ENCODE data around the gene M1AP. TPM values are rescaled to one million over a fixed set of nuclear protein-coding genes. Genes with fewer than 3 reads are reported as not detected.

The M1AP gene
- total RNA-seq, 1 donor from 2014 or later, result not detected

DNA sequence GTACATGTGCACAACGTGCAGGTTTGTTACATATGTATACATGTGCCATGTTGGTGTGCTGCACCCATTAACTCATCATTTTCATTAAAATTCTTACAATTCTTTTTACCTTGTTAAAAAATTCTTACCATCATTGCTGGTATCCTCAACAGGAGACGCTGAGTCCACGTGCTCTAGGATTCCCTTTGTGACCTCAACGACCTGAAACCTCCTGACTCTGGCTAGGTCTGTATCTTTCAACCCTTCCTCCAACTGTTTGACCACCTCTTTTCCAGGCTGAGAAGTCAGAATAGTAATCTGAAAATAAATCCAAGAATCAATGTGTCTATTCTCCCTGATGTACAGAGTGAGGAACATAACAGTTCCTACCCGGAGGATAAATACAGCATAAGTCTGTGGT, 41.2 kb downstream of the M1AP start:
- ATAC-seq (no peak), DNase-seq (ENCODE audit: missing footprints) (no peak)
- intact Hi-C loops (cut with DNase I), result no loop called here

DNA sequence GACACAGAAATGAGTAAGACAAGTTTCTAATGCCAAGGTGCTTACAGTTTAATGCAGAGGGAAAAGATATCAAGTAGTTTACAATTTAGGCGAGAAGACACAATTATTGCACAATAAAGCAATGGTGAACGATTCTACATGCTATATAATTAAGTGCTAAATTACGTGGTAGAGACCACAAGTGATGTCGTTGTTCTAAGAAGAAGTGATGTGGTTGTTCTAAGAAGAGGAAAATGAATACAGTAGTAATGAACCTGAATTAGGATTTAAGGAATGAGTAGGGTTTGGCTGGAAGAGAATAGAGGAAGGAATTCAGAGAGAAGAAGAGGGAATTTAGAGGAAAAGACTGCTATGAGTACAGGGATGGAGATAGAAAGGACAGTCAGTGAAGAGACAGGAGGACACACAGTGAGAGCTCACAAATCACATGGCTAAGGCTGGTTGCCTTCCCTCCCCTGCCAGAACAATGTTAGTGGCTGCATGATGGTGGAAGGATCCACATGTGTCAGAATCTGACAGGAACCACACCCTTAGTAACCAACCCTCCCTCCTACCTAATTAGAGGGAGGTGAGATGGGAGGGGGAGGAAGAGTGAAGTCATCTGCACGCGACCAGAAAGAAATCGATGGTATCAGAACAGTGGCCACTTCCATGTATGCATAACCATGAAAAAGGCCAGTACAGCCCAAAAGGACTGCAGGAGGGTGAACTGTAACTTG, 44.7 kb downstream of the M1AP start:
- intact Hi-C loops (cut with DNase I), result no loop called here
- no peak for DNase-seq (ENCODE audit: missing footprints)
- ATAC-seq, result no peak

DNA sequence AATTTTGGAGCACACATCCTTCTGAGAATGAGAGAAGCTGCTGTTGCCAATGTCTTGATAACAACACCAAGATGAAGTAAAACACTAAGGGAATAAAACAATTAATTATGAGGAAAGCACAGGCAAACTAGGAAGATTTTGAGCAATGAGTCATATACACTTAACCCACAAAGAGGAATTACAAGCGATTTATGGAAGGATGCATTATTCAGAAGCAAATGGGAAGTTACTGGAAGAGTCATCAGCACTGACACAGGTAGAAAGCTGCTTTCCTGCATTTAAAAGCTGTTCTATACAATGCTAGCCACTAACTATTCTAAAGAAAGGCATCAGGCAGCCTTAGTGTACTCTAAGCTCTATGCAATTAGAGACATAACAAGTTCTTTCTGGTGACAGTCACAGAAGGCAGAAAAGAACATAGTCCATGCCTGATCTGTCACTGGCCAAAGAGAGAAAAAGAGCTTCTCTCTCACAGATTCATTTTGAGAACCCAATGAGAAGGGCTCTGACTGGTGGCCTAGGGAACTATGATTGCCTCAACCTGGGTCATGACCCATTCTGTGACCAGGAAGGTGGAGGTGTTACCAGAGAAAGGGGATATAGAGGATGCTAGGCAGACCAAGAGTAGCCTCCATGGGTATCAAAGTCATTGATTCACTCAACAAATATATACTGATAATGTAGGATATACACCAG, 45.4 kb downstream of the M1AP start:
- ATAC-seq, result no peak
- DNase-seq (ENCODE audit: missing footprints), result no peak
- intact Hi-C loops (cut with DNase I), result no loop called here

DNA sequence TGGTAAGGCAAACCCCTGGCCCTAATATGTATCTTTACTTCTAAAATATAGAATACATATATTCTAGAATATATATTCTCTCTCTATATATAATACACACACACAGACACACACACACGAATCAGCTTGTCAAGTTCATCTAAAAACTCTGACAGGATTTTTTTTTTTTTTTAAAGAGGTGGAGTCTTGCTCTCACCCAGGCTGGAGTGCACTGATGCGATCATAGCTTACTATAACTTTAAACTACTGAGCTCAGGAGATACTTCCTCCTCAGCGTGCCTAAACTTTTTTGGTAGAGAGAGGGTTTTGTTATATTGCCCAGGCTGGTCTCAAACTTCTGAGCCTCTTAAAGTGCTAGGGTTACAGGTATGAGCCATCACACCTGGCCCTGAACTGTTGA, 48.5 kb downstream of the M1AP start:
- no peak for ATAC-seq
- intact Hi-C loops (cut with DNase I), result no loop called here
- DNase-seq (ENCODE audit: missing footprints), result no peak

DNA sequence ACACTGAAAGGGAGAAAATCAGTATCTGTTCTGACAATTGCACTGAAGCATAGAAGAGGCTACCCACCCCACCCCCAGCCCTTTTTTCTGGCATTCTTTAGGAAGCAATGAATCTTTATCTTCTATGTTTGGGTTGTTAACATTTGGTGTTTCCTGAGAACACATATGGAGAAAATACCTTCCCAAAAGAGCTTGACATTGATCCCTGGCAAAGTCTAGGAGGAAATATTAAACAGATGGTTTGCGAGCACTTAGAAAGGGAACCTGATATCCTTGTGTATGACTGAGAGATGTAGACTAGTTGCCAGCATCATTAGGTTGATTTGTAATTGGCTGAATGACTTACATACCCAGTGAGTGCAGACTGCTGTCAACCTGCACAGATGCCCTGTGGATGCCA, 50.7 kb downstream of the M1AP start:
- intact Hi-C loops (cut with DNase I), result no loop called here
- ATAC-seq, result no peak
- DNase-seq (ENCODE audit: missing footprints), result no peak

DNA sequence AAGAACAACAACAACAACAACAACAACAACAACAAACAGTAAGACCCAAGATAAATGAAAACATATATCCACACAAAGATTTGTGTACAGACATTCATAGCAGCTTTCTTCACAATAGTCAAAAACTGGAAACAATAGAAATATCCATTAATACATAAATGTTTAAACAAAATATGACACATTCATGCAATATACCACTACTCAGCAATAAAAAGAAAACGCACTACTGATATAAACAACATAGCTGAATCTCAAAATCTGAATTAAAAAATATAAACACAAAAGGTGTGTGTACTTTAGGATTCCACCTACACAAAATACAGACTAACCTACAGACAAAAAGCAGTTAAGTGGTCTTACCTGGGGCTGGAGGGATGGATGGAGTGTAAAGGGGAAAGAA, 51.5 kb downstream of the M1AP start:
- no peak for ATAC-seq
- no peak for DNase-seq (ENCODE audit: missing footprints)
- intact Hi-C loops (cut with DNase I), result no loop called here

DNA sequence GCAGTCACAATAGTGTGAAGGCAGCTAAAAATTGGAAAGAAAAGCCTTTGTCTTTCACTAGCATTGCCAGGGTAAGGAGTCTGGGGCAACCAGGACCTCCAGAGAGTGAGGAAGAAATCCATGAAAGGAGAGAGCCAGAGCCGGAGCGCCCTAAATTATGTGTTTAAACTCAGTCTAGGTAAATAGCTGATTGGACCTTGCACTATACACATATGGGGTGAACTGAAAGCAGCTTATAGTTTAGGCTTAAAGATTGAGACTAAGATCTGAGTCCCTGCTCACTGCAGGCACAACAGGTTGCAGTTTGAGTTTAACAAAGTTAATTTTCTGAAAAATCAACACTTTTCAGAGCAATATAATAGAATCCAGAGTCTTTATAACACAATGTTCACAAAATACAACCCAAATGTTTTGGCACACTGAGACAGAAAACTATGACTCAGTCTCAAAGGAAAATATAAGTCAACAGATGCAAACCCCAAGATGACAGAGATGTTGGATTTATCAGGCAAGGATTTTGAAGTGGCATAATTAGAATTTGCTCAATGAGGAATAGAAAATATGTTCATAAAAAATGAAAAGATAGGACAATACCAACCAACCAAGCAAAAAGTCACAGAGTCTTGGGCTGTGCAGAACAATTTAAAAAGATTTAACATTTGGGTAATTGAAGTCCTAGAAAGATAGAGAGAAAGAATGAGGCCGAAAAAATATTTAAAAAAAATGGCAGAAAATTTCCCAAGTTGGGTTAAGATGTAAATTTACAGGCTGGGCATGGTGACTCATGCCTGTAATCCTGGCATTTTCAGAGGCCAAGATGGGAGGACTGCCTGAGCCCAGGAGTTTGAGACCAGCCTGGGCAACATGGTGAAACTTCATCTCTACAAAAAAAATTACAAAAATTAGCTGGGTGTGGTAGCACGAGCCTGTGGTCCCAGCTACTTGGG, 54.0 kb downstream of the M1AP start:
- DNase-seq (ENCODE audit: missing footprints), result no peak
- ATAC-seq, result no peak
- intact Hi-C loops (cut with DNase I), result no loop called here

DNA sequence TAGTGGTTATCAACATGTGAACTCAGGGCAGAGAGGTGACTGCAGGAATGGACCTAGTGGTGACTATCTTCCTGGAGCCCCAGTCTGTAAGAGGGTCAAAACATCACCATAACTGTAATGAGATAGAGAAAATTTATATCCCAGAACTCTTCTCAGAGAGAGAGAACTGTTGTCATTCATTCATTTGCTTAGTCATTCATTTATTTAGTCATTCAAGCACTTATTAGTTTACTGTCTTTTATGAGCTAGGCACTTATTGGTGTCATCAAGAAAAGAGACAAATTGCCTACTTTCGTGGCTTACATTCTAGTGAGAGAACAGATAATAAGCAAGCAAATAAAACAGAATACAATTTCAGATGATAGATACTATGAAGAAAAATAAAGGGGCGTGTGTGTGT, 59.5 kb downstream of the M1AP start:
- DNase-seq (ENCODE audit: missing footprints) (no peak), ATAC-seq (no peak)
- intact Hi-C loops (cut with DNase I), result loop anchor here (5.0 kb wide), 2 partner anchors 86 to 256 kb away; no protein-coding TSS in a partner anchor

DNA sequence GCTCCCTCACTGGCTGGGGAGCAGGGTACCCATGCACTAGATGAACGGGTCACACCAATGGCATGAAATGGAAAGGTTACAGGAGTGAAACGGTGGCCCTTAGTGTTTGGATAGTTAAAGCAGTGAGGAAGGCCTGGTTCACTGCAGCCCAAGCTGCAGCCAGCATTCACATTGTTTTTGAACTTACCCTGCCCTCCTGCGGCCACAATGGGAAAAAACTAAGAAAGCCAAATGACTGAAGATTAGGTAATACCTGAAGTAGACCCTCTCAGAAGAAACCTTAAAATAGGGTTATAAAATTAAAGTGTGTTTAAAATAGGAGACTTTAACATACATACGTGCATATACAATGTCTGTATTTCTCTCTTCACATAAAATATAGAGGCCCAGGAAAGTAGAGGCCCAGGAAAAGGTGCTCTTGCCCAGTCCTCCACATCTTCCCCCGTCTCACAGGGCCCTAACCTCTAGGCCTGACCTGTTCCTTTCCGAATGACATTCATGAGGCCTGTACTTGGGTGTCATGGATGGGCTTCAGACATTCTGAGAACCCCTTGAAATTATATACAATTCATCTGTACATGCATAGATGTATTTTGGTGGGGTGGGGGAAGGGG, 60.4 kb downstream of the M1AP start:
- peak; percentile 87 for ATAC-seq
- DNase-seq (ENCODE audit: missing footprints), result peak; percentile 64
- intact Hi-C loops (cut with DNase I), result loop anchor here (1.0 to 5.0 kb wide), 3 partner anchors 85 to 255 kb away; partner anchors contain the start of gene TTC31

DNA sequence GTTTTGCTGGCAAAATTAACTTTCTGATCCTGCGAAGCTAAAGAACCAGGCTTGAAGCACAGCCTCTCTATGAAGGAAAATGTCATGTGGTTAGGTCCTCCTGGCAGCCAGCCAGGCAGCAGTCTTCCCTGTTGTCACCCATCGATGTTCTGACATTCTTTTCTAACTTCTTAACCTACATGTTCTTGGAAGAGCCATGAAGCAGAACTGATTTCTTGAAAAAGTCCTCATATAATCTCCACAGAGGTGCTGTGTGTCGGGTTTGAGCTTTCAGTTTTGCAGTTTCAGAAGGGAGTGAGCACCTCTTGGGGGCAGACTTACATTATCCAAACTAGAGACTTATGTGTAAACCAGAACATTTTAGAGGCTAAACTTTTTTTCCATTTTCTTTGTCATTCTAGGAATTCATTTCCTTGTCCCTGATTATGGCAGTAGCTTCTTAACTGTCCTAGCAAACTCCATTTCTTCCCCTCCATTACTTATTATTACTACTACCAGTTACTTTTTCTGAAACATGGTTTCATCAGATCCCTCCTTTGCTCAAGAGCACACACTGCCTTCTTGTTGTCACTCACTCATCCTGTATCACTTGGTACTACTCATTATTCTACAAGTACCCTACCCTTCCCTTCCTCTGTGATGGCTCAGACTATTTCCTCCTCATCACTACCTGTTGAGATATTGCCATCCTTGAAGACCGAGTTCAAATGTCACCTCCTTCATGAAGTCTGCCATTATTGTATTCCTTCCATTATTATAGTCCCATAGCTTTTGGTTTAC, 62.5 kb downstream of the M1AP start:
- peak; percentile 70 for DNase-seq (ENCODE audit: missing footprints)

DNA sequence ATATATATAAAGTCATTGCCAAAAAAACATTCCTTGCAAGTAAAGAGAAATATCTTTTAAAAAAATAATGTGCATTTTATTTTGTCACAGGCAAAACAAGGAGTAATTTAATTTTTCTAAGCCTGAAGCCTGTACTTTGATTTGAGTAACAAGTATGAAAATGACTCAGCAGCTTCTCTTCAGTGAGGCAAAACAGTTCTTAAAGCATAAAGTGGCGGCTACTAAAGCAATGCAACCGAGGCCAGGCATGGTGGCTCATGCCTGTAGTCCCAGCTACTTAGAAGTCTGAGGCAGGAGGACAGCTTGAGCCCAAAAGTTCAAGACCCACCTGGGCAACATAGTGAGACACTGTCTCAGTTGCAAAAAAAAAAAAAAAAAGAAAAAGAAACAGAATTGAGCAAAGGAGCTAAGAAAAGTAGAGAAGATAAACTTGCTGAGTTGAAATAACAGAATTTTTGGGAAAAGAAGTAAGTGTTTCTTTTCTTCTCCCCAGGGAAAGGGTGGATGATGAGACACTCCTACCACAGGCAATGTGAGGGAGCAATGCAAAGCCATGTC, 64.0 kb downstream of the M1AP start:
- intact Hi-C loops (cut with DNase I), result no loop called here
- DNase-seq (ENCODE audit: missing footprints) (no peak), ATAC-seq (no peak)

More for the DNA sequence above, 62.5 kb downstream of the M1AP start:
- intact Hi-C loops (cut with DNase I), result loop anchor here (5.0 kb wide), 2 partner anchors 83 to 253 kb away; no protein-coding TSS in a partner anchor
- no peak for ATAC-seq

DNA sequence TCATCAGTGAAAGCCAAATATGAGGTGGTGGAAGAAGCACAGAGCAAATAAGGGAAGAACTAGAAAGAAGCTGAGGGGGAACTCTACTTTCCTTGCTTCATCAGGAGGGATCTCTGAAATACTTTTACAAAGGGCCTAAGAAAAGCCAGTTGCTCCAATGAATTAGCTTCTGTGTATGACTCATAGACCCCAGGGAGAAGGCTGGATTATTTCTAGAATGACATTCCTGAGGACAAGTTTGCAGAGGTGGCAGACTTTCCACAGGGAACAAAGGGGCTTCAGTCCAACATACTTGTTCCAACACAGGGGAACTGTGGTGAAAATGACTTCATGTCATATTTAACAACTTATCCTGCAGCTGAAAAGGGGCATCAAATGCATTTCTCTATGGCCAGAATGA, 64.6 kb downstream of the M1AP start:
- DNase-seq (ENCODE audit: missing footprints) (no peak), ATAC-seq (no peak)
- intact Hi-C loops (cut with DNase I), result no loop called here

DNA sequence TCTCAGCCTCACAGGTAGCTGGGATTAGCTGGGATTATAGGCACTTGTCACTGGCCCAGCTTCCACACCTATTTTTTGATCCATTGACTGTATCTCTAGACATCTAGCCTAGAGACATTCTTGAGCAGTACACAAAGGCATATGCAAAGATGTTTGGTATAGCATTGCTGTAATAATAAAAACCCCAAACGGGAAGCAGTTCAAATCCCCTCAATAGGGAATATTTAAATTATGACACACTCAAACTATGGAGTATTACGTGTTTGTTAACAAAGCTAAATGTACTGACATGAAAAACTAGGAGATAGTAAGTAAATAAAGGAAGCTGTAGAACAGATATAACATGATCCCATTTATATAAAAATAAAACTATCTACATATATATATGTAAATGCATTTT, 65.9 kb downstream of the M1AP start:
- no peak for DNase-seq (ENCODE audit: missing footprints)
- intact Hi-C loops (cut with DNase I), result no loop called here
- ATAC-seq, result no peak

DNA sequence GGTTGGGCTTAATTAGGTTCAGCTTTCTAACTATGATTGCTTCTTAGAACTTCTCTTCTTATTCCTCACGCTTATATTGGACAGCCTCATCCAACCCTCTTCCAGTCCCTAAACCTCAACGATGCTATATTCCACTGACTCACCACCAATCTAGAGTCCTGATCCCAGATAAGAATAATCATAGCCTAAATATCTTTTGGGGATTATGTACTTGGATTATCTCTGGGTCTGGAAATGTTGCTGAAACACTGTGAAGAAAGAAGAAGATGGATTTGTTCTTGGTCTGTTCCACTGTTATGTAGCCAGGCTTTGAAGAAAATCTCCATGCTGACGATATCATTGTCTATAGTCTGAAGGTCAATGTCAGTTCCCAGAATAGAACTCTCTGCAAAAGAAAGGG, 66.7 kb downstream of the M1AP start:
- ATAC-seq (no peak), DNase-seq (ENCODE audit: missing footprints) (no peak)
- intact Hi-C loops (cut with DNase I), result no loop called here

DNA sequence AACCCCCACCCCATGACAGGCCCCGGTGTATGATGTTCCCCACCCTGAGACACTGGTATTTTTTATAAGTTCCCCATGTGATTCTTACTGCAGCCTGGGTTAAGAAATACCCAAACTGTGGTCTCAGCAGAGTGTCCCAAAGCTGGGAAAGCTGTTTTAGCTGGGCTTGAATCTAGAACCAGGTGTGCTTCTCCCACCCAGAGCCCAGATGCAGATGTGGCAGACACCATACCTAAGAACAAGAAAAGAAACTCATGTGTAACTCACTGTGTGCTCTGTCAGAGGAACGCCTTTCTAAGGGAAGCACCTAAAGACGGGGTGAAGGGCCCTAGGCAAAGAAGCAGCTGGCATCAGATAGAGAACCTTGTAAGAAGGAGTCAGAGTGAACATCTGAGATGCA, 69.7 kb downstream of the M1AP start:
- ATAC-seq, result no peak
- DNase-seq (ENCODE audit: missing footprints), result no peak
- intact Hi-C loops (cut with DNase I), result no loop called here

DNA sequence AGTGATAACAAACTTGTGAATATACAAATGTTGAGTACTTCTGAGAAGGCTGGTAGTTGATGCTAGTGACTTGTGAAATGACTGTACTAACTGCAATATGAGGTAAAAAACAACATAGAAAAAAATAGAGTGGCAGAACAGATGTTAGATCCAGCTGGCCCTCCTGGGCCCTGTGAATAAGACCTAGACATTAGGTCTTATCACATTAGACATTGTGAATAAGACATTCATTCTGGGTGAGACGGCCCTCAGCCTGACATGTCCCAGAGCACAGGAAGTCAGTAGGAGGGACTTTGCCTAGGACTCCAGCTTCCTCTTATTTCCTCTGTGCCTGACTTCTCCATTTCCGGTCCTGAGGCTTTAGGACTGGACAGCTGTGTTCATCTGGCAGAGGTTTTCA, 70.7 kb downstream of the M1AP start:
- intact Hi-C loops (cut with DNase I), result no loop called here
- DNase-seq (ENCODE audit: missing footprints), result no peak
- peak; percentile 69 for ATAC-seq

DNA sequence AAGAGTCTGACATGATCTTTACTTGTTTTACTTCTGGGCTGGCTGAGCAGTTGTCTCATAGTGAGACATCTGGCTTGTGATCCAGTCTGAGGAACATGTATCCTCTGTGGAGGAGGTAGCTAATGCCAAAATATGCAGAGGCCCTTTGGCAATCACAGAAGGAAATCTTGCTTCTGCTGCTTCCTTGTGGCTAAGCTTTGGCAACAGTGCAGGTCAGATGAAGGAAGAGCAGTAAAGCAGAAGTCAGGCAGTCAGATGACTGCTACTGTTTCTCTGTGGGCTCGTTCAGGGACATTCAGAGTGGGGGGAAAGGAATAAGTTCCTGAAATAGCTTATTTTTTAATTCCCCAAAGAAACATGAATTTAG, 71.3 kb downstream of the M1AP start:
- intact Hi-C loops (cut with DNase I), result no loop called here
- DNase-seq (ENCODE audit: missing footprints), result no peak
- ATAC-seq, result peak; percentile 85

DNA sequence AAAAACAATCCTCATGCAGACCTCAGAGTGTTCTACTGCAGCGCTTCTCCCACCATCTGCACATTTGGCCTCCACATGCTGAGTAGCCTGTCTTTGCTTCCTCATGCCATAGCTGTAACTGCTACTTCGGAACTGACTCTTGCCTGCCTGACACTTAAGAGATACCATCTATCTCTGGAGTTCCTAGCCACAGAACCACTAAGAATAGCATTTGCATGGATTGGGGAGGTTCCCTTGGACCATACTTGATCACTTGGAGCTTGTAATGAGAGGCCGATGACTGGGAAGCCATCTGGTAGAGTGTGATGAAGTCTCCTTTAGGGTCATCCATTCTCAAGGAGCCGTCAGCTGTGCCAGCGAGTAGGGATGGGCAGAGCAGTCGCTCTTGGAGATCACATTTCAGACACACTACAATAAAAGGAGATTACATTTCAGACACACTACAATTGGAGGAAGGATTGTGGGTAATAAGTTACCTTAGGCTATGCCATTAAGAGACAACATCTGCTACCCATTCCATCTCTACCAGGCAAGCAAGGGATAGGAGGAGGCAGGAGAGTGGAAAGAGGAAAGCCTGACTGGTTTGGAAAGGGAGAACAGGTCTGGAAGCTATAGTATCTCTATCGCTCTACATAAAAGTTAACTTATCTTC, 71.8 kb downstream of the M1AP start:
- DNase-seq (ENCODE audit: missing footprints) (no peak), ATAC-seq (peak; percentile 20)
- intact Hi-C loops (cut with DNase I), result no loop called here
